ENCODE data around the gene CADM1. TPM values are rescaled to one million over a fixed set of nuclear protein-coding genes. Genes with fewer than 3 reads are reported as not detected.

Gene CADM1
- polyA plus RNA-seq, 1 donor (not counting 4 experiments of a cell fraction or from before 2014, with no cell fraction given) = 9.5 TPM

- Histone ChIP-seq H3K4me2 (ENCODE audit: control insufficient read depth, extremely low read depth, insufficient read depth, low read depth, low read length) (no peak overlapping the region), H3K9me3 (ENCODE audit: control insufficient read depth, low read depth, low read length) (no peaks in the 10 kb centered on the region), H2AFZ (ENCODE audit: control insufficient read depth, low read length) (no peak overlapping the region), H4K20me1 (ENCODE audit: control insufficient read depth, extremely low read depth, insufficient read depth, low read length) (no peaks in the 10 kb centered on the region), H3K27me3 (ENCODE audit: control insufficient read depth, extremely low read depth, insufficient read depth, low read length) (no peaks in the 10 kb centered on the region), H3K9ac (ENCODE audit: control insufficient read depth, extremely low read depth, insufficient read depth, low read length) (no peak overlapping the region), H3K4me3 (ENCODE audit: control insufficient read depth in 2 of 3, extremely low read depth in 1 of 3, insufficient read depth in 2 of 3, low read depth in 1 of 3, low read length in 3 of 3) (no peak overlapping the region), H3K4me1 (ENCODE audit: control insufficient read depth, extremely low read depth, insufficient read depth, low read length) (no peaks in the 10 kb centered on the region), H3K9me1 (ENCODE audit: control insufficient read depth, extremely low read depth, insufficient read depth, low read length) (no peaks in the 10 kb centered on the region), H3K27ac (ENCODE audit: control insufficient read depth, insufficient read depth, low read length) (no peak overlapping the region), H3K79me2 (ENCODE audit: control insufficient read depth, insufficient read depth, low read length) (no peaks in the 10 kb centered on the region), H3K36me3 (ENCODE audit: control insufficient read depth in 2 of 2, extremely low read depth in 1 of 2, insufficient read depth in 2 of 2, low read length in 2 of 2) (no peaks in the 10 kb centered on the region)
- TF ChIP-seq CTCF (optimal IDR thresholded peaks at IDR 0.05 in 1 of 3, IDR thresholded peaks at IDR 0.05 in 1 of 3, conservative IDR thresholded peaks at IDR 0.05 in 1 of 3; ENCODE audit: extremely low read depth in 1 of 3, insufficient read depth in 2 of 3, low read length in 3 of 3) = no peak
- dilution Hi-C loops (cut with MboI; ENCODE audit: extremely low pct_ligation_motif_present, low sequenced_read_pairs) = no loop called here
- no peak for DNase-seq (ENCODE audit: low read depth, low spot score)
- FAIRE-seq = no peak
Observed at GRCh38 chr11:115199481-115200069, 304.6 kb downstream of the CADM1 start.

- Histone ChIP-seq H3K79me2 (ENCODE audit: control insufficient read depth, insufficient read depth, low read length) (no peaks in the 10 kb centered on the region), H3K4me3 (ENCODE audit: control insufficient read depth in 2 of 3, extremely low read depth in 1 of 3, insufficient read depth in 2 of 3, low read depth in 1 of 3, low read length in 3 of 3) (no peak overlapping the region), H3K9me1 (ENCODE audit: control insufficient read depth, extremely low read depth, insufficient read depth, low read length) (no peaks in the 10 kb centered on the region), H3K4me2 (ENCODE audit: control insufficient read depth, extremely low read depth, insufficient read depth, low read depth, low read length) (no peak overlapping the region), H3K27me3 (ENCODE audit: control insufficient read depth, extremely low read depth, insufficient read depth, low read length) (no peaks in the 10 kb centered on the region), H4K20me1 (ENCODE audit: control insufficient read depth, extremely low read depth, insufficient read depth, low read length) (no peaks in the 10 kb centered on the region), H3K9me3 (ENCODE audit: control insufficient read depth, low read depth, low read length) (no peaks in the 10 kb centered on the region), H3K27ac (ENCODE audit: control insufficient read depth, insufficient read depth, low read length) (no peak overlapping the region), H2AFZ (ENCODE audit: control insufficient read depth, low read length) (no peak overlapping the region), H3K36me3 (ENCODE audit: control insufficient read depth in 2 of 2, extremely low read depth in 1 of 2, insufficient read depth in 2 of 2, low read length in 2 of 2) (no peaks in the 10 kb centered on the region), H3K9ac (ENCODE audit: control insufficient read depth, extremely low read depth, insufficient read depth, low read length) (no peak overlapping the region), H3K4me1 (ENCODE audit: control insufficient read depth, extremely low read depth, insufficient read depth, low read length) (no peaks in the 10 kb centered on the region)
- TF ChIP-seq EZH2 (IDR thresholded peaks at IDR 0.05; ENCODE audit: low read length) (no peak), CTCF (optimal IDR thresholded peaks at IDR 0.05 in 1 of 3, IDR thresholded peaks at IDR 0.05 in 1 of 3, conservative IDR thresholded peaks at IDR 0.05 in 1 of 3; ENCODE audit: extremely low read depth in 1 of 3, insufficient read depth in 2 of 3, low read length in 3 of 3) (no peak)
- no peak for FAIRE-seq
- dilution Hi-C loops (cut with MboI; ENCODE audit: extremely low pct_ligation_motif_present, low sequenced_read_pairs) = no loop called here
- no peak for DNase-seq (ENCODE audit: low read depth, low spot score)
Observed at GRCh38 chr11:115198321-115198741, 305.9 kb downstream of the CADM1 start.

Measured in keratinocyte (primary cell).